ENCODE results near the gene LIX1L. TPM values are rescaled to one million over a fixed set of nuclear protein-coding genes. Genes with fewer than 3 reads are reported as not detected.

LIX1L gene
- total and polyA plus RNA-seq, 2 donors (not counting 3 experiments of a cell fraction or from before 2014, with no cell fraction given), result 54.9 to 56.4 TPM

DNA sequence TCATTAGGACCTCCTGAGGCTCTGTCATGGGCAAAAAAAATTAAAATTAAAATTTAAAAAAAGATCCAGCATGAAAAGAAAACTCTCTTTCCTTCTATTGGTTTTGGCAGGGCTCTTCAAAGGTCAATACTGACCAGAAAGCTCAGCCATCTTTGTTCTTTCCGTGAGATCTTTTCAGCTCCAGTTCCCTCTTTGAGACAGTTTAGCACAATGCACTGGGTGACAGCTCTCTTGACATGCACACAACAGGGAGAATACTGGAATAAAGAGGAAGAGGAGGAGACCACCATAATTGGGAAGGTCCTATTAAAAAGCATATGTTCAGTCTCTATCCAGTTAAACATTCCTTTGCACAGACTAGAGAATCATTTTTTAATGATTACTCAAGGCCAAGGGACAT lies 6.3 kb downstream of the LIX1L start:
- POLR2A ChIA-PET, result interaction anchor here (0.5 kb wide), 1 partner anchor 13 kb away, joined by 3 read pairs; the partner anchor contains the start of genes ANKRD34A and POLR3GL
- no peak for FAIRE-seq

More for the DNA sequence above, 6.3 kb downstream of the LIX1L start:
- no peak overlapping the region for H3K27ac ChIP-seq (ENCODE audit: insufficient read depth, low read depth, low read length)
- dilution Hi-C loops (cut with MboI; ENCODE audit: extremely low pct_ligation_motif_present, low sequenced_read_pairs), result no loop called here
- no peak for DNase-seq (ENCODE audit: low read depth, low spot score)
- intact Hi-C loops (cut with micrococcal nuclease), result no loop called here
- no TSS peak for BruUV-seq (replicated peaks)
- no peak overlapping the region for H3K9ac ChIP-seq (replicated peaks; ENCODE audit: extremely low read depth, insufficient read depth, low read length)
- peaks cover 23% of the 10 kb centered on the region for H3K4me1 ChIP-seq (ENCODE audit: control insufficient read depth, extremely low read depth, insufficient read depth, low read length)
- no peak overlapping the region for H3K4me2 ChIP-seq (ENCODE audit: insufficient read depth, low read length)
- H2AFZ ChIP-seq (ENCODE audit: low read depth, low read length), result no peak overlapping the region
- H3K79me2 ChIP-seq (ENCODE audit: control insufficient read depth, insufficient read depth, low read length), result peaks cover 80% of the 10 kb centered on the region
- no peaks in the 10 kb centered on the region for H3K9me3 ChIP-seq (replicated peaks; ENCODE audit: control insufficient read depth, insufficient read depth, low read length)
- no peaks in the 10 kb centered on the region for H3K9me1 ChIP-seq (replicated peaks; ENCODE audit: control insufficient read depth, extremely low read depth, insufficient read depth, low read length)
- H3K36me3 ChIP-seq (ENCODE audit: control insufficient read depth in 2 of 2, extremely low read depth in 1 of 2, insufficient read depth in 2 of 2, low read length in 2 of 2), result no peaks in the 10 kb centered on the region
- no peaks in the 10 kb centered on the region for H3K27me3 ChIP-seq (ENCODE audit: control insufficient read depth in 2 of 2, insufficient read depth in 2 of 2, low read length in 2 of 2)
- CTCF ChIA-PET, result no interaction called here
- no peak overlapping the region for H3K4me3 ChIP-seq (replicated peaks in 1 of 3; ENCODE audit: insufficient read depth in 1 of 3, low read depth in 1 of 3, low read length in 3 of 3)
- TF ChIP-seq FOS (IDR thresholded peaks at IDR 0.05; ENCODE audit: borderline replicate concordance, insufficient read depth, low read length), result no peak
- TF ChIP-seq MYC (IDR thresholded peaks at IDR 0.05; ENCODE audit: low read depth, low read length), result no peak
- TF ChIP-seq POLR2A (IDR thresholded peaks at IDR 0.05; ENCODE audit: low read depth, low read length), result no peak
- TF ChIP-seq CTCF (IDR thresholded peaks at IDR 0.05; ENCODE audit: extremely low read depth in 1 of 2, insufficient read depth in 1 of 2, low read depth in 1 of 2, low read length in 2 of 2), result no peak
- TF ChIP-seq EZH2 (IDR thresholded peaks at IDR 0.05; ENCODE audit: borderline replicate concordance, low read depth, low read length, severe bottlenecking), result no peak
- TF ChIP-seq JUN (IDR thresholded peaks at IDR 0.05; ENCODE audit: borderline replicate concordance, insufficient read depth, insufficient read length, low read depth), result no peak
- TF ChIP-seq MAX (IDR thresholded peaks at IDR 0.05; ENCODE audit: insufficient read depth, insufficient read length), result no peak
- no peak for TF ChIP-seq GATA2 (IDR thresholded peaks at IDR 0.05; ENCODE audit: insufficient read depth, insufficient read length, low read depth, low read length)
- no peak for TF ChIP-seq POLR2AphosphoS5 (IDR thresholded peaks at IDR 0.05; ENCODE audit: insufficient read depth, low read depth, low read length)
- H4K20me1 ChIP-seq (replicated peaks; ENCODE audit: control insufficient read depth, extremely low read depth, insufficient read depth, low read length), result no peaks in the 10 kb centered on the region
